A673 (cell line): ENCODE results near the gene APBB2. TPM values are rescaled to one million over a fixed set of nuclear protein-coding genes. Genes with fewer than 3 reads are reported as not detected.

Source experiments
- BruUV-seq: library from RNA; stranded (reverse); fragments of 400-500 nt; replicated peaks from 2 replicates; lab custom pipeline; 2021; lab: Mats Ljungman, UMichigan
- CTCF ChIA-PET: fragments of 300-600 bp; sonication (Branson Sonifier 250); formaldehyde crosslinking; loops from one replicate; lab custom pipeline; 2022; ENCODE audit warnings: antibody characterized with exemption; lab: Charles Lee
- POLR2A ChIA-PET: fragments of 300-600 bp; sonication (Branson Sonifier 250); formaldehyde crosslinking; loops from one replicate; lab custom pipeline; 2022; ENCODE audit warnings: antibody characterized with exemption; ENCODE audit not compliant: low non-redundant PET; lab: Charles Lee
- DNase-seq: peaks from one replicate; pipeline ENCODE4 v3.0.0-alpha.2; 2015; ENCODE audit warnings: low spot score
- H3K27ac ChIP-seq: fragments of 200-600 bp; sonication (generic); 2 replicates; pipeline ENCODE4 v1.5.1; 2016; ENCODE audit warnings: mixed run types, low read depth, mild to moderate bottlenecking, mixed read lengths, antibody characterized with exemption, low read length; ENCODE audit not compliant: poor library complexity, severe bottlenecking
- H3K27me3 ChIP-seq: fragments of 200-600 bp; sonication (generic); replicated peaks from 2 replicates; pipeline ENCODE4 v1.6.1; 2017; ENCODE audit warnings: mixed run types, low read depth, mild to moderate bottlenecking, mixed read lengths, antibody characterized with exemption, low read length; ENCODE audit not compliant: insufficient read depth, poor library complexity
- H3K36me3 ChIP-seq: fragments of 200-600 bp; sonication (generic); 2 replicates; pipeline ENCODE4 v1.6.1; 2016; ENCODE audit warnings: mixed run types, mild to moderate bottlenecking, mixed read lengths, antibody characterized with exemption, low read length; ENCODE audit not compliant: insufficient read depth, poor library complexity, severe bottlenecking
- H3K4me1 ChIP-seq: fragments of 200-600 bp; sonication (generic); 2 replicates; pipeline ENCODE4 v1.6.1; 2017; ENCODE audit warnings: mixed run types, mild to moderate bottlenecking, mixed read lengths, antibody characterized with exemption, low read length; ENCODE audit not compliant: insufficient read depth, poor library complexity, severe bottlenecking
- H3K4me3 ChIP-seq: fragments of 200-600 bp; sonication (generic); 2 replicates; pipeline ENCODE4 v1.5.1; 2016; ENCODE audit warnings: low read depth, mixed run types, mild to moderate bottlenecking, mixed read lengths, low read length; ENCODE audit not compliant: poor library complexity, severe bottlenecking
- H3K9me3 ChIP-seq: fragments of 200-600 bp; sonication (generic); 2 replicates; pipeline ENCODE4 v1.6.1; 2016; ENCODE audit warnings: mixed run types, low read depth, mild to moderate bottlenecking, mixed read lengths, antibody characterized with exemption, low read length; ENCODE audit not compliant: poor library complexity, severe bottlenecking
- EZH2 ChIP-seq: fragments of 200-600 bp; sonication (generic); IDR thresholded peaks from 2 replicates; pipeline ENCODE4 v1.6.1; 2017; ENCODE audit warnings: borderline replicate concordance, low read depth, mild to moderate bottlenecking, mixed read lengths, antibody characterized with exemption, low read length; ENCODE audit not compliant: poor library complexity, severe bottlenecking
- intact Hi-C: fragments of 100-400 bp; cut with micrococcal nuclease; formaldehyde crosslinking; loops from one replicate; pipeline ENCODE4 v1.10.0; 2022; ENCODE audit not compliant: unreplicated experiment
- total RNA-seq: library from RNA; stranded (reverse); gene quantifications from 2 replicates; pipeline ENCODE4 v1.2.3, GENCODE V29; 2021
- TF ChIP-seq, protein P1 (sequence below): fragments of 300-800, 200-600 bp; sonication (generic); conservative IDR thresholded peaks from 2 replicates; pipeline ENCODE4 v1.5.1; 2017; ENCODE audit warnings: low read depth, mild to moderate bottlenecking, antibody characterized with exemption, low read length, moderate library complexity, mixed read lengths

Gene APBB2
- total RNA-seq, 1 experiment from 2014 or later: 10.3 TPM

DNA sequence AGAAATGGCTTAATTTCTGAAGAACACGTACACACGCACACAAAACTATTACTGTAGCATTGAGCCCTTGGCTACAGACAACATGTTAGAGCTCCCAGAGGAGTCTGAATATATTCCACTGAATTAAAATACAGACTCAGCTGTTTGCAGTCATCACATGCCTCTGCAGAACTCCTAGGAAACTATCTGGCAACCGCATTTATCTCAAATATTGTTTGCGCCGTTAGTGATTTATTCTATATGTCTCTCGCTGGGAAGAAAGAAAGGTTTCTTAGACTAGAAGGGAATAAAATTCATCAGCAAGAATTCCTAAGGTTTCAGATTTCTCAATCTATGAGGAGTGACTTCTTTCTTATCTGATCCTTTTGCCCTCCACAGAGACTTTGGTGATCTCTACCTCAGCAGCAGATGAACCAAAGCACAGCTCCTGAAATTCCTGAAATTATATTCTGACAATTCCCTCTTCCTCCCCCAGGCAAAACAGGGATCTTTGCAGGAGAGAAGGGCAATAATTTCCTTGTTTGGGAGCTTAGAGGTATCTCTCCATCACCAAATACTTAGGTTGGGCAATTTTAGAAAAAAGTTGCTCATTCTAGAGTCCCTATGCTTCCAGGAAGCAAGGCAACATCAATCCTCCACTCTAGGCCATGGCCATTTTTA lies 199.2 kb downstream of the APBB2 start:
- DNase-seq: no peak
- Histone ChIP-seq H3K27me3 (no peaks in the 10 kb centered on the region), H3K27ac (no peak overlapping the region), H3K36me3 (no peaks in the 10 kb centered on the region), H3K9me3 (no peaks in the 10 kb centered on the region), H3K4me3 (no peak overlapping the region), H3K4me1 (no peaks in the 10 kb centered on the region)
- CTCF ChIA-PET: no interaction called here
- TF ChIP-seq, protein P1, sequence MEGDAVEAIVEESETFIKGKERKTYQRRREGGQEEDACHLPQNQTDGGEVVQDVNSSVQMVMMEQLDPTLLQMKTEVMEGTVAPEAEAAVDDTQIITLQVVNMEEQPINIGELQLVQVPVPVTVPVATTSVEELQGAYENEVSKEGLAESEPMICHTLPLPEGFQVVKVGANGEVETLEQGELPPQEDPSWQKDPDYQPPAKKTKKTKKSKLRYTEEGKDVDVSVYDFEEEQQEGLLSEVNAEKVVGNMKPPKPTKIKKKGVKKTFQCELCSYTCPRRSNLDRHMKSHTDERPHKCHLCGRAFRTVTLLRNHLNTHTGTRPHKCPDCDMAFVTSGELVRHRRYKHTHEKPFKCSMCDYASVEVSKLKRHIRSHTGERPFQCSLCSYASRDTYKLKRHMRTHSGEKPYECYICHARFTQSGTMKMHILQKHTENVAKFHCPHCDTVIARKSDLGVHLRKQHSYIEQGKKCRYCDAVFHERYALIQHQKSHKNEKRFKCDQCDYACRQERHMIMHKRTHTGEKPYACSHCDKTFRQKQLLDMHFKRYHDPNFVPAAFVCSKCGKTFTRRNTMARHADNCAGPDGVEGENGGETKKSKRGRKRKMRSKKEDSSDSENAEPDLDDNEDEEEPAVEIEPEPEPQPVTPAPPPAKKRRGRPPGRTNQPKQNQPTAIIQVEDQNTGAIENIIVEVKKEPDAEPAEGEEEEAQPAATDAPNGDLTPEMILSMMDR: no peak
- TF ChIP-seq EZH2: no peak
- BruUV-seq: no TSS peak
- intact Hi-C loops: no loop called here
- POLR2A ChIA-PET: no interaction called here

DNA sequence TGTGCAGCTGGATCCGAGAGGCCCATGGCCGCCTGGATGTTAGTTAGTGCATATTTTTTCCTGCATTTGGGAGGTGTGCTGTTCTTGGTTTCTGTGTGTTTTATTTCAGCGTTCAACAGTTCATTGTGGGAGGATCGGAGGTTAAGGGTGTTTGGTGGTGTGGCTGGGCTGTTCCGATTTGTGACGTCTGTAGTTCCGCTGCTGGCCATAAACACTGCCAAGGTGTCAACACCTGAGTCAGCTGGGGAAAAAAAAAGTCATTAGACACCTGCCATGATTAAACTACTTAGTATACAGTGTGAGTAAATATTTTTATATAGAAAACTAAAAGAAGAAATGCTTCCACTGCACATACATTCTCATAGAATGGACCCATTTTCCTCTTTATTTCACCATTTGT lies 200.2 kb downstream of the APBB2 start:
- Histone ChIP-seq H3K4me3 (no peak overlapping the region), H3K27me3 (no peaks in the 10 kb centered on the region), H3K36me3 (no peaks in the 10 kb centered on the region), H3K27ac (no peak overlapping the region), H3K9me3 (no peaks in the 10 kb centered on the region), H3K4me1 (no peaks in the 10 kb centered on the region)
- intact Hi-C loops: no loop called here
- ChIA-PET CTCF (interaction anchor here (0.6 kb wide), 1 partner anchor 200 kb away, joined by 4 read pairs; the partner anchor contains the start of gene APBB2), POLR2A (no interaction called here)
- BruUV-seq: no TSS peak
- DNase-seq: no peak
- TF ChIP-seq, protein P1: no peak
- no peak for TF ChIP-seq EZH2

DNA sequence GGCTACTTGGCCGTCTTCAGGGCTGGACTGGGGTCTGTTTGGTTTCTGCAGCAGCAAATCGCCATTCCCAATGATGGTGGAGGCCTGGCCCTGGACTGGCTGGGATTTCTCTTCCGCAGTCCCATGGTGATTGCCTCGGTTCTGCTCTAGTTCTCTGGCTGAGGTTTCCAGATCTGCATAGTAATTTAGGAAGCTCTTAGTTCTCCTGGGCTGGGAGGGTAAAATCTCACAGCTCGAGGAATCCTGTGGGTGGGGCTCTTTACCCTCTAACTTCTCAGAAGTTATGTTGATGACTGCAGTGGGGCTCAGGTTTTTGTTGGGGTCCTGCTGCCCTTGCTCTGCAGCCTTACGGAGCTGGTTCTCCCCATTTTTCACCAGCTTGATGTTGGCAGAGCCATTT lies 200.6 kb downstream of the APBB2 start:
- ChIA-PET POLR2A (no interaction called here), CTCF (interaction anchor here (0.6 kb wide), 2 partner anchors 201 to 203 kb away, joined by 3 to 4 read pairs; partner anchors contain the start of gene APBB2)
- no peak for DNase-seq
- Histone ChIP-seq H3K27me3 (no peaks in the 10 kb centered on the region), H3K36me3 (no peaks in the 10 kb centered on the region), H3K4me1 (no peaks in the 10 kb centered on the region), H3K27ac (no peak overlapping the region), H3K4me3 (no peak overlapping the region), H3K9me3 (no peaks in the 10 kb centered on the region)
- no TSS peak for BruUV-seq
- intact Hi-C loops: no loop called here
- TF ChIP-seq, protein P1: no peak
- no peak for TF ChIP-seq EZH2
